Esophagus squamous epithelium (tissue), 5 donors: ENCODE data around the gene DNAL1. TPM values are rescaled to one million over a fixed set of nuclear protein-coding genes. Genes with fewer than 3 reads are reported as not detected.

Source experiments
- DNase-seq: peaks from one replicate; lab custom pipeline; 2025; lab: John Stamatoyannopoulos, UW
- H3K27ac ChIP-seq, 4 donors: fragments of 200-600 bp; sonication (generic); one replicate each; pipeline ENCODE4 v1.5.1; 2016 to 2019; ENCODE audit warnings: mild to moderate bottlenecking in 1 of 4
- H3K27me3 ChIP-seq, 4 donors: fragments of 200-600 bp; sonication (generic); 1 replicate in 3 of 4; 2 replicates in 1 of 4; pipeline versions ENCODE4 v1.5.1 to v1.6.0; 2017 to 2021; ENCODE audit warnings: antibody characterized with exemption in 1 of 4
- H3K36me3 ChIP-seq, 3 donors: fragments of 200-600 bp; sonication (generic); one replicate each; pipeline ENCODE4 v1.5.1; 2016 to 2019
- H3K4me1 ChIP-seq, 3 donors: fragments of 200-600 bp; sonication (generic); one replicate each; pipeline ENCODE4 v1.5.1; 2017 to 2019
- H3K4me3 ChIP-seq, 4 donors: fragments of 200-600 bp; sonication (generic); 1 replicate in 3 of 4; 2 replicates in 1 of 4; pipeline ENCODE4 v1.5.1; 2016 to 2019; ENCODE audit warnings: mild to moderate bottlenecking in 2 of 4, moderate library complexity in 1 of 4
- H3K9me3 ChIP-seq, 3 donors: fragments of 200-600 bp; sonication (generic); one replicate each; pipeline ENCODE4 v1.5.1; 2016 to 2019
- CTCF ChIP-seq, 6 experiments: fragments of 450-650 bp in 4 of 6; fragments of 200-600 bp in 2 of 6; sonication (generic) in 2 of 6; IDR thresholded peaks; one replicate each; pipeline ENCODE4 v1.5.1; 2016 to 2019; ENCODE audit warnings: antibody characterized with exemption in 6 of 6, mild to moderate bottlenecking in 4 of 6, moderate library complexity in 4 of 6
- POLR2A ChIP-seq, 4 donors: fragments of 450-650 bp; IDR thresholded peaks; one replicate each; pipeline ENCODE4 v1.6.1; 2017; ENCODE audit warnings: antibody characterized with exemption in 4 of 4, mild to moderate bottlenecking in 4 of 4, moderate library complexity in 3 of 4
- WGBS, 2 donors: methylation state at CpG; one replicate each; pipeline ENCODE4 v1.1.5; 2018; 5-methylcytosine and 5-hydroxymethylcytosine counted together
- intact Hi-C: fragments of 100-400 bp; cut with DNase I; formaldehyde crosslinking; loops from one replicate; pipeline ENCODE4 v1.15.0; 2022
- small RNA-seq, 4 donors: library from RNA; depleted of rRNA; stranded (forward); fragments of <200 nt; gene quantifications; one replicate each; pipeline ENCODE3, GENCODE V24; 2016
- total RNA-seq, 4 donors: library from RNA; depleted of rRNA; stranded (reverse); fragments of >200 nt; gene quantifications; one replicate each; pipeline ENCODE4 v1.1.0, GENCODE V29; 2016
- donor health status: DM: yes; HTN: yes; CAD: no.

Gene DNAL1
- total RNA-seq, 4 donors from 2014 or later = 1.8 to 6.4 (median 4.1) TPM

- peak overlapping the region; percentile 92 to 100 (median 98) for H3K27ac ChIP-seq
- no peak overlapping the region for H3K4me3 ChIP-seq
- TF ChIP-seq POLR2A (IDR thresholded peaks at IDR 0.05) (no peak), CTCF (IDR thresholded peaks at IDR 0.05) (no peak)
- no peaks in the 10 kb centered on the region for H3K36me3 ChIP-seq
- H3K9me3 ChIP-seq = no peaks in the 10 kb centered on the region
- peaks cover 82 to 100% (median 95%) of the 10 kb centered on the region in 3 donors for H3K4me1 ChIP-seq
- no peaks in the 10 kb centered on the region for H3K27me3 ChIP-seq
- intact Hi-C loops = no loop called here
- 42 to 44% methylated on average over 5 to 7 of the region's 7 CpGs for WGBS, 2 donors
- no peak for DNase-seq
Observed at GRCh38 chr14:73751157-73751691, 106.4 kb downstream of the DNAL1 start.

GRCh38 chr14:73752297-73752992 lies 107.7 kb downstream of the DNAL1 start:
- Histone ChIP-seq H3K9me3 (no peaks in the 10 kb centered on the region), H3K27me3 (no peaks in the 10 kb centered on the region), H3K36me3 (no peaks in the 10 kb centered on the region), H3K27ac (peak overlapping the region; percentile 92 to 100 (median 98)), H3K4me1 (peaks cover 82 to 100% (median 95%) of the 10 kb centered on the region in 3 donors), H3K4me3 (no peak overlapping the region)
- intact Hi-C loops = no loop called here
- WGBS, 2 donors = 27 to 36% methylated on average over 5 to 7 of the region's 7 CpGs
- no peak for DNase-seq
- no peak for TF ChIP-seq POLR2A (IDR thresholded peaks at IDR 0.05)
- TF ChIP-seq CTCF (IDR thresholded peaks at IDR 0.05) = peak in 4 of 6 experiments; percentile 8 to 29 (median 18)

Small RNA genes within 50 kb of the gene (small RNA-seq; reads per million reads assigned to genes)
- gene RNU6-240P = 0 reads per million in 4 donors

Other genes starting within 250 kb of the DNAL1 start
- gene NUMB, start 186.4 kb upstream of the DNAL1 start, total RNA-seq = 10 to 100 TPM; 27.7 to 52.8 (median 34.2) TPM
- 10 to 100 TPM; 13.4 to 20.2 (median 15.0) TPM for gene RIOX1, start 154.1 kb upstream of the DNAL1 start, total RNA-seq
- 1 to 10 TPM; 2.3 to 6.1 (median 4.9) TPM for gene ACOT1, start 107.8 kb upstream of the DNAL1 start, total RNA-seq
- under 1 TPM in 2 of 4 donors, not detected in 2; 0.26 to 0.38 TPM for gene HEATR4, start 86.0 kb upstream of the DNAL1 start, total RNA-seq
- 10 to 100 TPM in 3 of 4 donors, 1 to 10 TPM in 1; 4.0 to 23.3 (median 13.8) TPM for gene ACOT2, start 75.8 kb upstream of the DNAL1 start, total RNA-seq
- 1 to 10 TPM in 3 of 4 donors, under 1 TPM in 1; 0.48 to 2.0 (median 1.5) TPM for gene ACOT4, start 53.1 kb upstream of the DNAL1 start, total RNA-seq
- not detected for gene ACOT6, start 32.5 kb upstream of the DNAL1 start, total RNA-seq
- 10 to 100 TPM in 1 of 4 donors, 1 to 10 TPM in 3; 4.2 to 13.9 (median 7.2) TPM for gene PNMA1, start 69.4 kb downstream of the DNAL1 start, total RNA-seq
- 10 to 100 TPM in 1 of 4 donors, 1 to 10 TPM in 3; 1.8 to 10.7 (median 6.2) TPM for gene PTGR2, start 206.8 kb downstream of the DNAL1 start, total RNA-seq
- 10 to 100 TPM; 37.8 to 52.3 (median 38.1) TPM for gene ZNF410, start 241.9 kb downstream of the DNAL1 start, total RNA-seq